ENCODE data around the gene MMS22L. TPM values are rescaled to one million over a fixed set of nuclear protein-coding genes. Genes with fewer than 3 reads are reported as not detected.

The MMS22L gene
- polyA plus RNA-seq, 2 of the 4 experiments (the other 2 are of a cell fraction) = 11.5 to 24.5 TPM

- no peak overlapping the region for H3K27ac ChIP-seq
- CTCF ChIA-PET = interaction anchor here (1.6 kb wide), 1 partner anchor 13 kb away, joined by 3 read pairs; no protein-coding TSS in a partner anchor
- no peak for DNase-seq (ENCODE audit: low read depth in 1 of 2, low spot score in 1 of 2)
- no peak overlapping the region for H3K4me2 ChIP-seq
- TF ChIP-seq, protein P1, sequence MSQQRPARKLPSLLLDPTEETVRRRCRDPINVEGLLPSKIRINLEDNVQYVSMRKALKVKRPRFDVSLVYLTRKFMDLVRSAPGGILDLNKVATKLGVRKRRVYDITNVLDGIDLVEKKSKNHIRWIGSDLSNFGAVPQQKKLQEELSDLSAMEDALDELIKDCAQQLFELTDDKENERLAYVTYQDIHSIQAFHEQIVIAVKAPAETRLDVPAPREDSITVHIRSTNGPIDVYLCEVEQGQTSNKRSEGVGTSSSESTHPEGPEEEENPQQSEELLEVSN (IDR thresholded peaks at IDR 0.05; ENCODE audit: borderline replicate concordance, low read depth) = no peak
- TF ChIP-seq EHMT2 (IDR thresholded peaks at IDR 0.05; ENCODE audit: low read depth) (no peak), EHF (CRISPR knock-in tag; IDR thresholded peaks at IDR 0.05) (no peak), TFCP2L1 (CRISPR knock-in tag; IDR thresholded peaks at IDR 0.05) (no peak), RFX5 (IDR thresholded peaks at IDR 0.05) (no peak), RAD21 (conservative IDR thresholded peaks at IDR 0.05 in 1 of 2, IDR thresholded peaks at IDR 0.05 in 1 of 2) (no peak), EP300 (IDR thresholded peaks at IDR 0.05) (no peak), RNF2 (IDR thresholded peaks at IDR 0.05; ENCODE audit: borderline replicate concordance, low read depth) (no peak), RCOR1 (IDR thresholded peaks at IDR 0.05; ENCODE audit: low read depth, low read length) (no peak)
- no peaks in the 10 kb centered on the region for H3K9me3 ChIP-seq
- H3K4me3 ChIP-seq = no peak overlapping the region
- 61% methylated on average over 4 of the region's 4 CpGs for WGBS (ENCODE audit: missing lambda C conversion rate)
- no peak for ATAC-seq
- no peaks in the 10 kb centered on the region for H3K4me1 ChIP-seq
- no peak for FAIRE-seq
- POLR2A ChIA-PET = no interaction called here
These were observed 173.6 kb downstream of the MMS22L start for GRCh38 chr6:97109444-97109843.

GRCh38 chr6:97102145-97102790, 180.7 kb downstream of the MMS22L start:
- CTCF ChIA-PET = no interaction called here
- no peak overlapping the region for H3K4me3 ChIP-seq
- POLR2A ChIA-PET = no interaction called here
- no peaks in the 10 kb centered on the region for H3K9me3 ChIP-seq
- no peak for FAIRE-seq
- no peaks in the 10 kb centered on the region for H3K4me1 ChIP-seq
- WGBS (ENCODE audit: missing lambda C conversion rate) = 12% methylated on average over 1 of the region's 1 CpG
- DNase-seq (ENCODE audit: low read depth in 1 of 2, low spot score in 1 of 2) = no peak
- no peak overlapping the region for H3K27ac ChIP-seq
- no peak overlapping the region for H3K4me2 ChIP-seq
- no peak for ATAC-seq
- TF ChIP-seq MAZ (IDR thresholded peaks at IDR 0.05; ENCODE audit: borderline replicate concordance, low read depth, low read length) (no peak), POLR2A (IDR thresholded peaks at IDR 0.05; ENCODE audit: low read length) (no peak), CTCF (IDR thresholded peaks at IDR 0.05) (no peak), RNF2 (IDR thresholded peaks at IDR 0.05; ENCODE audit: borderline replicate concordance, low read depth) (no peak), ZC3H11A (IDR thresholded peaks at IDR 0.05) (no peak), EHMT2 (IDR thresholded peaks at IDR 0.05; ENCODE audit: low read depth) (no peak), CBX8 (IDR thresholded peaks at IDR 0.05) (no peak), CHD2 (IDR thresholded peaks at IDR 0.05; ENCODE audit: low read length, partially characterized antibody) (no peak), BCL3 (IDR thresholded peaks at IDR 0.05) (no peak), GATA3 (IDR thresholded peaks at IDR 0.05; ENCODE audit: borderline replicate concordance) (no peak), CBX2 (IDR thresholded peaks at IDR 0.05; ENCODE audit: borderline replicate concordance, low read depth) (no peak), ELK1 (IDR thresholded peaks at IDR 0.05; ENCODE audit: low read depth, low read length) (no peak), NFE2L2 (conservative IDR thresholded peaks at IDR 0.05; ENCODE audit: low read length) (no peak)
- TF ChIP-seq, protein P2, sequence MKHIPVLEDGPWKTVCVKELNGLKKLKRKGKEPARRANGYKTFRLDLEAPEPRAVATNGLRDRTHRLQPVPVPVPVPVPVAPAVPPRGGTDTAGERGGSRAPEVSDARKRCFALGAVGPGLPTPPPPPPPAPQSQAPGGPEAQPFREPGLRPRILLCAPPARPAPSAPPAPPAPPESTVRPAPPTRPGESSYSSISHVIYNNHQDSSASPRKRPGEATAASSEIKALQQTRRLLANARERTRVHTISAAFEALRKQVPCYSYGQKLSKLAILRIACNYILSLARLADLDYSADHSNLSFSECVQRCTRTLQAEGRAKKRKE (CRISPR knock-in tag; IDR thresholded peaks at IDR 0.05; ENCODE audit: low read depth) = no peak
- TF ChIP-seq, protein P3, sequence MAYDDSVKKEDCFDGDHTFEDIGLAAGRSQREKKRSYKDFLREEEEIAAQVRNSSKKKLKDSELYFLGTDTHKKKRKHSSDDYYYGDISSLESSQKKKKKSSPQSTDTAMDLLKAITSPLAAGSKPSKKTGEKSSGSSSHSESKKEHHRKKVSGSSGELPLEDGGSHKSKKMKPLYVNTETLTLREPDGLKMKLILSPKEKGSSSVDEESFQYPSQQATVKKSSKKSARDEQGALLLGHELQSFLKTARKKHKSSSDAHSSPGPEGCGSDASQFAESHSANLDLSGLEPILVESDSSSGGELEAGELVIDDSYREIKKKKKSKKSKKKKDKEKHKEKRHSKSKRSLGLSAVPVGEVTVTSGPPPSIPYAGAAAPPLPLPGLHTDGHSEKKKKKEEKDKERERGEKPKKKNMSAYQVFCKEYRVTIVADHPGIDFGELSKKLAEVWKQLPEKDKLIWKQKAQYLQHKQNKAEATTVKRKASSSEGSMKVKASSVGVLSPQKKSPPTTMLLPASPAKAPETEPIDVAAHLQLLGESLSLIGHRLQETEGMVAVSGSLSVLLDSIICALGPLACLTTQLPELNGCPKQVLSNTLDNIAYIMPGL (CRISPR knock-in tag; IDR thresholded peaks at IDR 0.05; ENCODE audit: borderline replicate concordance) = no peak
- TF ChIP-seq, protein P4, sequence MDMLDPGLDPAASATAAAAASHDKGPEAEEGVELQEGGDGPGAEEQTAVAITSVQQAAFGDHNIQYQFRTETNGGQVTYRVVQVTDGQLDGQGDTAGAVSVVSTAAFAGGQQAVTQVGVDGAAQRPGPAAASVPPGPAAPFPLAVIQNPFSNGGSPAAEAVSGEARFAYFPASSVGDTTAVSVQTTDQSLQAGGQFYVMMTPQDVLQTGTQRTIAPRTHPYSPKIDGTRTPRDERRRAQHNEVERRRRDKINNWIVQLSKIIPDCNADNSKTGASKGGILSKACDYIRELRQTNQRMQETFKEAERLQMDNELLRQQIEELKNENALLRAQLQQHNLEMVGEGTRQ (IDR thresholded peaks at IDR 0.05) = no peak
- TF ChIP-seq, protein P5, sequence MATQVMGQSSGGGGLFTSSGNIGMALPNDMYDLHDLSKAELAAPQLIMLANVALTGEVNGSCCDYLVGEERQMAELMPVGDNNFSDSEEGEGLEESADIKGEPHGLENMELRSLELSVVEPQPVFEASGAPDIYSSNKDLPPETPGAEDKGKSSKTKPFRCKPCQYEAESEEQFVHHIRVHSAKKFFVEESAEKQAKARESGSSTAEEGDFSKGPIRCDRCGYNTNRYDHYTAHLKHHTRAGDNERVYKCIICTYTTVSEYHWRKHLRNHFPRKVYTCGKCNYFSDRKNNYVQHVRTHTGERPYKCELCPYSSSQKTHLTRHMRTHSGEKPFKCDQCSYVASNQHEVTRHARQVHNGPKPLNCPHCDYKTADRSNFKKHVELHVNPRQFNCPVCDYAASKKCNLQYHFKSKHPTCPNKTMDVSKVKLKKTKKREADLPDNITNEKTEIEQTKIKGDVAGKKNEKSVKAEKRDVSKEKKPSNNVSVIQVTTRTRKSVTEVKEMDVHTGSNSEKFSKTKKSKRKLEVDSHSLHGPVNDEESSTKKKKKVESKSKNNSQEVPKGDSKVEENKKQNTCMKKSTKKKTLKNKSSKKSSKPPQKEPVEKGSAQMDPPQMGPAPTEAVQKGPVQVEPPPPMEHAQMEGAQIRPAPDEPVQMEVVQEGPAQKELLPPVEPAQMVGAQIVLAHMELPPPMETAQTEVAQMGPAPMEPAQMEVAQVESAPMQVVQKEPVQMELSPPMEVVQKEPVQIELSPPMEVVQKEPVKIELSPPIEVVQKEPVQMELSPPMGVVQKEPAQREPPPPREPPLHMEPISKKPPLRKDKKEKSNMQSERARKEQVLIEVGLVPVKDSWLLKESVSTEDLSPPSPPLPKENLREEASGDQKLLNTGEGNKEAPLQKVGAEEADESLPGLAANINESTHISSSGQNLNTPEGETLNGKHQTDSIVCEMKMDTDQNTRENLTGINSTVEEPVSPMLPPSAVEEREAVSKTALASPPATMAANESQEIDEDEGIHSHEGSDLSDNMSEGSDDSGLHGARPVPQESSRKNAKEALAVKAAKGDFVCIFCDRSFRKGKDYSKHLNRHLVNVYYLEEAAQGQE (IDR thresholded peaks at IDR 0.05) = no peak

All from A549 (cell line).